ENCODE data around the gene PPP2R3C.

GRCh38 chr14:35085441-35085840 lies 36.3 kb downstream of the PPP2R3C start:
- TF ChIP-seq CTCF (conservative IDR thresholded peaks at IDR 0.05; ENCODE audit: low read depth, low read length) (no peak), EZH2 (IDR thresholded peaks at IDR 0.05; ENCODE audit: borderline replicate concordance, low read depth, low read length, poor library complexity, severe bottlenecking) (no peak)

All from A673 (cell line).